Ascending aorta (tissue), 2 donors: Measurements from ENCODE around the gene CHST11. TPM values are rescaled to one million over a fixed set of nuclear protein-coding genes. Genes with fewer than 3 reads are reported as not detected.

Experiments
- DNase-seq, 2 donors: peaks; one replicate each; pipeline ENCODE4 v3.0.0-alpha.2; 2019; ENCODE audit warnings: low spot score in 2 of 2
- H3K27ac ChIP-seq, 2 donors: fragments of 200-600 bp; sonication (generic); one replicate each; pipeline ENCODE4 v1.5.1; 2016 to 2017; ENCODE audit warnings: mild to moderate bottlenecking in 1 of 2
- H3K27me3 ChIP-seq: fragments of 200-600 bp; sonication (generic); one replicate; pipeline ENCODE4 v1.5.1; 2017
- H3K36me3 ChIP-seq, 2 donors: fragments of 200-600 bp; sonication (generic); one replicate each; pipeline ENCODE4 v1.5.1; 2016
- H3K4me1 ChIP-seq, 2 donors: fragments of 200-600 bp; sonication (generic); one replicate each; pipeline ENCODE4 v1.5.1; 2016 to 2017; ENCODE audit warnings: mild to moderate bottlenecking in 1 of 2
- H3K4me3 ChIP-seq, 2 donors: fragments of 200-600 bp; sonication (generic); one replicate each; pipeline ENCODE4 v1.5.1; 2016 to 2017; ENCODE audit warnings: mild to moderate bottlenecking in 1 of 2
- H3K9me3 ChIP-seq, 2 donors: fragments of 200-600 bp; sonication (generic); one replicate each; pipeline ENCODE4 v1.5.1; 2016
- CTCF ChIP-seq, 3 experiments: fragments of 200-600 bp in 2 of 3; fragments of 450-650 bp in 1 of 3; sonication (generic) in 2 of 3; IDR thresholded peaks; one replicate each; pipeline ENCODE4 v1.5.1; 2016 to 2019; ENCODE audit warnings: antibody characterized with exemption in 3 of 3, mild to moderate bottlenecking in 1 of 3, moderate library complexity in 1 of 3
- intact Hi-C: fragments of 100-400 bp; cut with DNase I; formaldehyde crosslinking; loops from one replicate; pipeline ENCODE4 v1.15.1; 2023
- total RNA-seq: library from RNA; depleted of rRNA; stranded (reverse); fragments of >200 nt; gene quantifications from one replicate; pipeline ENCODE4 v1.1.0, GENCODE V29; 2016

Gene CHST11
- total RNA-seq, 1 donor from 2014 or later = 63.2 TPM

- Histone ChIP-seq H3K4me1 (peaks cover 10 to 25% of the 10 kb centered on the region in 2 donors), H3K9me3 (no peaks in the 10 kb centered on the region), H3K27ac (peak overlapping the region; percentile 15 to 34), H3K4me3 (no peak overlapping the region), H3K36me3 (no peaks in the 10 kb centered on the region), H3K27me3 (no peaks in the 10 kb centered on the region)
- no peak for DNase-seq
- TF ChIP-seq CTCF (IDR thresholded peaks at IDR 0.05) = no peak
- intact Hi-C loops = no loop called here
These were observed 254.4 kb downstream of the CHST11 start for GRCh38 chr12:104710940-104711689.

- intact Hi-C loops = no loop called here
- H3K27ac ChIP-seq = no peak overlapping the region
- H3K27me3 ChIP-seq = no peaks in the 10 kb centered on the region
- DNase-seq = no peak
- H3K4me1 ChIP-seq = peaks cover 7 to 22% of the 10 kb centered on the region in 2 donors
- no peaks in the 10 kb centered on the region for H3K36me3 ChIP-seq
- no peak for TF ChIP-seq CTCF (IDR thresholded peaks at IDR 0.05)
- H3K9me3 ChIP-seq = no peaks in the 10 kb centered on the region
- no peak overlapping the region for H3K4me3 ChIP-seq
These were observed 255.7 kb downstream of the CHST11 start for GRCh38 chr12:104712477-104712876.

GRCh38 chr12:104712968-104713367 lies 256.2 kb downstream of the CHST11 start:
- intact Hi-C loops = no loop called here
- DNase-seq = no peak
- TF ChIP-seq CTCF (IDR thresholded peaks at IDR 0.05) = no peak
- H3K4me3 ChIP-seq = no peak overlapping the region
- H3K36me3 ChIP-seq = no peaks in the 10 kb centered on the region
- no peak overlapping the region for H3K27ac ChIP-seq
- no peaks in the 10 kb centered on the region for H3K27me3 ChIP-seq
- H3K4me1 ChIP-seq = peaks cover 7 to 22% of the 10 kb centered on the region in 2 donors
- H3K9me3 ChIP-seq = no peaks in the 10 kb centered on the region

- intact Hi-C loops = no loop called here
- Histone ChIP-seq H3K4me1 (peaks cover 7 to 23% of the 10 kb centered on the region in 2 donors), H3K27ac (no peak overlapping the region), H3K27me3 (no peaks in the 10 kb centered on the region), H3K9me3 (no peaks in the 10 kb centered on the region), H3K36me3 (no peaks in the 10 kb centered on the region), H3K4me3 (no peak overlapping the region)
- no peak for TF ChIP-seq CTCF (IDR thresholded peaks at IDR 0.05)
- no peak for DNase-seq
These were observed 256.7 kb downstream of the CHST11 start for GRCh38 chr12:104713444-104713843.

GRCh38 chr12:104714369-104714768 lies 257.6 kb downstream of the CHST11 start:
- H3K9me3 ChIP-seq = no peaks in the 10 kb centered on the region
- H3K27me3 ChIP-seq = no peaks in the 10 kb centered on the region
- no peak for DNase-seq
- H3K27ac ChIP-seq = no peak overlapping the region
- no peak for TF ChIP-seq CTCF (IDR thresholded peaks at IDR 0.05)
- peaks cover 7 to 27% of the 10 kb centered on the region in 2 donors for H3K4me1 ChIP-seq
- intact Hi-C loops = no loop called here
- H3K36me3 ChIP-seq = no peaks in the 10 kb centered on the region
- H3K4me3 ChIP-seq = no peak overlapping the region
